ENCODE measurements around the gene HERC2.
"Not testable (repeated sequence)": the region's sequence is repeated elsewhere in the genome, so short reads cannot be mapped to it uniquely, and the experiment has no call there.

DNA sequence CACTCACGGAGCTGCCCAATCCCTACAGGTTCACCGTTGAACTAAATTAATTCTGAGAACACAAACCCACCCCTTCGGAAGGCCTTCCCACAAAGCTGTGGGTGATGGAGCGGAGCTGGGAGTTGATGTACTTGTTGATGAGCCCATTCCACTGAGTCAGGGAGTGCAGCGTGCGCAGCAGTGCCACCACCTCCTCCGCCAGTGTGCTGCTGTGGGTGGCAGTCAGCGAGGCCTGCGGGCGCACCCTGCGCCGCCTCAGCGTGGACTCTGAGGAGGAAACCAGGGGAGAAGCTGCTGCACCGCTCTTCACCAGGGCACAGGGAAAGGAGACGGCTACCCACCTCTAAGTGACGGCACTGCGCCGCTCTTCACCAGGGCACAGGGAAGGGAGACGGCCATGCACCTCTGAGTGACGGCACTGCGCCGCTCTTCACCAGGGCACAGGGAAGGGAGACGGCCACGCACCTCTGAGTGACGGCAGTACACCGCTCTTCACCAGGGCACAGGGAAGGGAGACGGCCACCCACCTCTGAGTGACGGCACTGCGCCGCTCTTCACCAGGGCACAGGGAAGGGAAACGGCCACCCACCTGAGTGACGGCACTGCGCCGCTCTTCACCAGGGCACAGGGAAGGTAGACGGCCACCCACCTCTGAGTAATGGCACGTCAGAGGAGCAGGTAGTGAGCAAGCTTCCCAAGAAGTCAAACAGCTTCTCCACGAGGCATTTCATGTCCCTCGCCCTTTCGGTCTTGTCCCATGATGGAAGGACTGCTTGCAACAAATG lies 107.8 kb downstream of the HERC2 start:
- not testable (repeated sequence) for TF ChIP-seq TFAP4 (CRISPR knock-in tag; IDR thresholded peaks at IDR 0.05; ENCODE audit: borderline replicate concordance); POLR2A (conservative IDR thresholded peaks at IDR 0.05)
- TF ChIP-seq, protein P1, sequence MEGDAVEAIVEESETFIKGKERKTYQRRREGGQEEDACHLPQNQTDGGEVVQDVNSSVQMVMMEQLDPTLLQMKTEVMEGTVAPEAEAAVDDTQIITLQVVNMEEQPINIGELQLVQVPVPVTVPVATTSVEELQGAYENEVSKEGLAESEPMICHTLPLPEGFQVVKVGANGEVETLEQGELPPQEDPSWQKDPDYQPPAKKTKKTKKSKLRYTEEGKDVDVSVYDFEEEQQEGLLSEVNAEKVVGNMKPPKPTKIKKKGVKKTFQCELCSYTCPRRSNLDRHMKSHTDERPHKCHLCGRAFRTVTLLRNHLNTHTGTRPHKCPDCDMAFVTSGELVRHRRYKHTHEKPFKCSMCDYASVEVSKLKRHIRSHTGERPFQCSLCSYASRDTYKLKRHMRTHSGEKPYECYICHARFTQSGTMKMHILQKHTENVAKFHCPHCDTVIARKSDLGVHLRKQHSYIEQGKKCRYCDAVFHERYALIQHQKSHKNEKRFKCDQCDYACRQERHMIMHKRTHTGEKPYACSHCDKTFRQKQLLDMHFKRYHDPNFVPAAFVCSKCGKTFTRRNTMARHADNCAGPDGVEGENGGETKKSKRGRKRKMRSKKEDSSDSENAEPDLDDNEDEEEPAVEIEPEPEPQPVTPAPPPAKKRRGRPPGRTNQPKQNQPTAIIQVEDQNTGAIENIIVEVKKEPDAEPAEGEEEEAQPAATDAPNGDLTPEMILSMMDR (IDR thresholded peaks at IDR 0.05 in 2 of 3, conservative IDR thresholded peaks at IDR 0.05 in 1 of 3; ENCODE audit: insufficient read depth in 2 of 3, low read depth in 1 of 3, low read length in 3 of 3), result not testable (repeated sequence)
